ENCODE results near the gene DBNDD1.

The DBNDD1 gene

DNA sequence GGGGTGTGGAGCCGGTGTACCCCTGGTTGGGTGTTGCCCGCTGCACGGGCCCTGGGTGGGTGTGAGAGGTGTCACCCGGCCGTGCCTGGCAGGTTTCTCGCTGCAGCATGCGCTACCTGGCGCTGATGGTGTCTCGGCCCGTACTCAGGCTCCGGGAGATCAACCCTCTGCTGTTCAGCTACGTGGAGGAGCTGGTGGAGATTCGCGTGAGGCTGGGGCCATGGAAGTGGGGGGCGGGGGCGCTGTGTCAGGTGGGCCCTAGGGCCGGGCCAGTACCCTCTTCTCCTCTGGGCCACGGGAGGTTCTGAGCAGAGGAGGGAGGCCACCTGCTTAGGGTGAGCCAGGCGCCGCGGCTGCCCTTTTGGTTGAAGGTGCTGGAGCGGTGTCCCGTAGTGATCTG, 57.3 kb downstream of the DBNDD1 start:
- no peak for DNase-seq (ENCODE audit: low read depth in 2 of 2)

DNA sequence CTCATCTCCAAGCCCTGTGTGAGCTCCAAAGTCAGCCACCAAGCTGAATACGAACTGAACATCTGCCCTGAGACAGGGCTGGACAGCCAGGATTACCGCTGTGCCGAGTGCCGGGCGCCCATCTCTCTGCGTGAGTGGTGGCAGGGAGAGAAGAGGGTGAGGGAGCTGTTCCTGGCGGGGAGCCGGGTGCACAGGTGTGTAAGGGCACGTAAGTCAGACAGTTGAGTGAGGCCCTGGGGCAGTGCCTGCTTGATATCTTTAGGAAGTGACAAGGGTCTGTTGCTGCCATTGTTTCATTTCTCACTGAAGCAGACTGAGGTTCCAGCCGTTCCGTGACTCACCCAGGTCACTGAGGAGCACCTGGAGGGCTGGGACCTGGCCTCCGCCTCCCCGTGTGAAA, 58.3 kb downstream of the DBNDD1 start:
- DNase-seq (ENCODE audit: low read depth in 2 of 2), result no peak

DNA sequence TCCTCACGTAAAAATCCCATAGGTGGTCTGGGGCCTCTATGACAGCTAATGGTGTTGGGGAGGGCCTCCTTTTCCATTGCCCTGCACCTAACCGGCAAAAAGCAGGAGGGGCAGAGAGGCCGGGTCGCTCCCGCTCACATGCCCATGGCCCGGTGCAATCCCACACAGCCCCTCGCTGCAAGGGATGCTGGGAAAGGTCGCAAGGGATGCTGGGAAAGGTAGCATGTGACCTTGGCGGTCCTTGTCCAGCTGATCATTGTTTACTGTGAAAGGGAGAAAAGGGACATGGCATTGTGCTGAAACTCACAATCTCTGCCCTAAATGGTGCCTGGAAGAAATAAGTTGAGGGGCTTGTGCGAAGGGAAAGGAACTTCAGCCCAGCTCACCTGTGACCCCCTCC, 60.7 kb downstream of the DBNDD1 start:
- no peak for DNase-seq (ENCODE audit: low read depth in 2 of 2)

DNA sequence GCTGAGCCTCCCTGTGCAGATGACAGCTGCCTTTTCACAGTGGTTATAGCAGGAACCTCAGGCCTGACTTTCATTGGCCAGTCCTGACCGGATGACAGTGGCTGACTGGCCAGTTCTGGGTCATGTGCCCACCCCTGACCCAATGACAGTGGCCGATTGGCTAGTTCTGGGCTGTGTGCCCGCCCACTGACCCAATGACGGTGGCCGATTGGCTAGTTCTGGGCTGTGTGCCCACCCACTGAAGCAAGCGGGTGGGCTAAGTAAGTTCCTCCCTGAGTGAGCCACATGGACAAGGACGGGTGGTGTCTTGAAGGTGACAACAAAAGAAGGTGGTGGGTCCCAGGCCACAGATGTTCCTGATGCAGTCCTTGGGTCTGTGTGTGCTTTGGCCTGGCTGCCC, 61.2 kb downstream of the DBNDD1 start:
- DNase-seq (ENCODE audit: low read depth in 2 of 2), result no peak

DNA sequence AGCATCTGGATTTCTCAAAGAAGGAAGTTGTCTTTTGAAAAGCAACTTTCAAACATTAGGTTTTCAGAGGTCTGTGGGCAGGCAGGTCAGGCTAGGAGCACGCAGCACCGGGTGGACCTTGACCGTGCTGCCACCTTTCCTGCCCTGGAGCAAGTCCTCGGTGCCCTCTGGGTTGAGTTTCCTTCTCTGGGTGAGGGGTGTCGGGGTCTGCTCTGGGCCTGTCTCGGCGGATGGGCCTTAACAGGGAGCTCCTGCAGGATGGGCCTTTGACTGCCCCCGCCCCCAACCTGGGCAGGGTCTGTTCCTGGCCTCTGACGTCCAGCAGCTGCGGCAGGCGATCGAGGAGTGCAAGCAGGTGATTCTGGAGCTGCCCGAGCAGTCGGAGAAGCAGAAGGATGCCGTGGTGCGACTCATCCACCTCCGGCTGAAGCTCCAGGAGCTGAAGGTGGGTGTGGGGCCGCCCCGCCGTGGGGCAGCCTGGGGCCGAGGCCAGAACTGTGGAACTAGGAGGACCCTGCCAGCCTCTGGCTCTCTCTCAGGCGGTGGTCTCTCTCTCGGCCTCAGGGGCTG, 62.0 kb downstream of the DBNDD1 start:
- DNase-seq (ENCODE audit: low read depth in 2 of 2), result no peak

DNA sequence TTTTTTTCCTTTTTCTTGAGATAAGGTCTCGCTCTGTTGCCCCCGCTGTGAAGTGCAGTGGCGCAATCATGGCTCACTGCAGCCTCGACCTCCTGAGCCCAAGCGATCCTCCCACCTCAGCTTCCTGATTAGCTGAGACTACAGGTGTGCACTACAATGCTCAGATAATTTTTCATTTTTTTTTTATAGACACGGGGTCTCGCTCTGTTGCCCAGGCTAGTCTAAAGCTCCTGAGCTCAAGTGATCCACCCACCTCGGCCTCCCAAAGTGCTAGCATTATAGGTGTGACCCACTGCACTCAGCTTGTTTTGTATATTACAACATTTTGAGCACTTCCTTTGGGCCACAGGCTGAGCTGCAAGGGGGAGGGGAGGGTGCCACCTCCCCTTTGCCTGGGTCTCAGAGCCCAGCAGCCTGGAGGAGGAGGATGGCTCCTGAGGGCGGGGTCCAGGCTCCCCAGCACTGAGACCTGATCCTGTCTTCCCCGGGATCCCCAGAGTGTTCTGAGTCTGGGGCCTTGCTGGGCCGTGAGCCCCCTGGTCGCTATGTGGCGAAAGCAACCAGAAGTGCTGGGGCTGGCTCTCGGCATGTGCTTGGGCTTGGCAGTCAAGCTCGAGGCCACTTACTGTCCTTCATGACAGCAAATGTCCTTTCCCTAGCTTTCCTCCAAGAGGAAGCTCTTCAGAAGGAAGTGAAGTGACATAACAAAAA, 62.6 kb downstream of the DBNDD1 start:
- no peak for DNase-seq (ENCODE audit: low read depth in 2 of 2)

DNA sequence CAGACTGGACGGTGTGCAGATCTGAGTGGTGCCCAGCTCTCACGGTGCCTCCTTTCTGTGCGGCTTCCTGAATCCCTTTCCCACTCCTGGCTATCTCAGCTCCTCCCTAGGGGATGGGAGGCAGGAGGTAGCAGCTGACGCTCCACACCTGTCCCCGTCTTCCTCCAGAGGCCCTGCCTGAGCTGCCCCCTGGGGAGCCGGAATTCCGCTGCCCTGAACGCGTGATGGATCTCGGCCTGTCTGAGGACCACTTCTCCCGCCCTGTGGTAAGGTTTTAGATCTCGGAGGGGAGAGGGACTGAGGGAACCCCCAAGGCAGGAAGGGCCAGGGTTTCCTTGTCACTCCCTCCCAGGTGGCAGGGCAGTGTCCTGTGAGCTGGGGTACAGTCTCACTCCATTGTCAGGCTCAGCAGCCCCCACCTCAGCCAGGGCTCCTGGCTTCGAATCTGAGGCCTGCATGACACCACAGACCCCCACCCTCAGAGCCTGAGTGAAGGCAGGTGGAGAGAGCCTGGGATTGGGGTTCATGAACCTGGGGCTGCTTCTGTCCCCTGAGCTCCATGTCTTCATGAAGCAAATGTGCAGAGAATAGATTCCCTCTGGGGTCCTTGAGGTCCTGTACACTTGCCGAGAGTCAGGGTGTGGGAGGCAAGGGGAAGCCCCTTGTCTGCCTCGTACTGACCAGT, 64.1 kb downstream of the DBNDD1 start:
- DNase-seq (ENCODE audit: low read depth in 2 of 2), result no peak
